AG04449 (cell line): ENCODE data around the gene SORCS1.

Source experiments
- CTCF ChIA-PET: fragments of 350-600 bp; formaldehyde crosslinking; extraction: SDS; loops from one replicate; lab custom pipeline; 2021; ENCODE audit warnings: antibody characterized with exemption; lab: Yijun Ruan, JAX
- POLR2A ChIA-PET: fragments of 400-600, 350-600 bp; formaldehyde crosslinking; extraction: SDS; loops from one replicate; lab custom pipeline; 2020; ENCODE audit warnings: antibody characterized with exemption, inconsistent platforms; lab: Yijun Ruan, JAX
- DNase-seq: peaks from one replicate; pipeline ENCODE4 v3.0.0-alpha.2; 2010; ENCODE audit warnings: low read depth, low spot score
- H3K4me3 ChIP-seq: 2 replicates; pipeline ENCODE4 v1.5.1; 2011; ENCODE audit warnings: low read depth, mild to moderate bottlenecking, control low read depth, low read length
- TF ChIP-seq, protein P1 (sequence below): IDR thresholded peaks from one replicate; pipeline ENCODE4 v1.5.1; 2011; ENCODE audit warnings: mild to moderate bottlenecking, moderate library complexity, low read length, control low read depth, inconsistent platforms; ENCODE audit not compliant: insufficient read depth; ENCODE audit errors: missing control alignments

The SORCS1 gene

GRCh38 chr10:106973288-106973687 lies 191.2 kb downstream of the SORCS1 start:
- ChIA-PET POLR2A (no interaction called here), CTCF (no interaction called here)
- H3K4me3 ChIP-seq: no peak overlapping the region
- TF ChIP-seq, protein P1, sequence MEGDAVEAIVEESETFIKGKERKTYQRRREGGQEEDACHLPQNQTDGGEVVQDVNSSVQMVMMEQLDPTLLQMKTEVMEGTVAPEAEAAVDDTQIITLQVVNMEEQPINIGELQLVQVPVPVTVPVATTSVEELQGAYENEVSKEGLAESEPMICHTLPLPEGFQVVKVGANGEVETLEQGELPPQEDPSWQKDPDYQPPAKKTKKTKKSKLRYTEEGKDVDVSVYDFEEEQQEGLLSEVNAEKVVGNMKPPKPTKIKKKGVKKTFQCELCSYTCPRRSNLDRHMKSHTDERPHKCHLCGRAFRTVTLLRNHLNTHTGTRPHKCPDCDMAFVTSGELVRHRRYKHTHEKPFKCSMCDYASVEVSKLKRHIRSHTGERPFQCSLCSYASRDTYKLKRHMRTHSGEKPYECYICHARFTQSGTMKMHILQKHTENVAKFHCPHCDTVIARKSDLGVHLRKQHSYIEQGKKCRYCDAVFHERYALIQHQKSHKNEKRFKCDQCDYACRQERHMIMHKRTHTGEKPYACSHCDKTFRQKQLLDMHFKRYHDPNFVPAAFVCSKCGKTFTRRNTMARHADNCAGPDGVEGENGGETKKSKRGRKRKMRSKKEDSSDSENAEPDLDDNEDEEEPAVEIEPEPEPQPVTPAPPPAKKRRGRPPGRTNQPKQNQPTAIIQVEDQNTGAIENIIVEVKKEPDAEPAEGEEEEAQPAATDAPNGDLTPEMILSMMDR: no peak
- no peak for DNase-seq

GRCh38 chr10:106972381-106972780 lies 192.1 kb downstream of the SORCS1 start:
- no peak overlapping the region for H3K4me3 ChIP-seq
- CTCF ChIA-PET: no interaction called here
- DNase-seq: no peak
- TF ChIP-seq, protein P1: no peak
- POLR2A ChIA-PET: no interaction called here

DNA sequence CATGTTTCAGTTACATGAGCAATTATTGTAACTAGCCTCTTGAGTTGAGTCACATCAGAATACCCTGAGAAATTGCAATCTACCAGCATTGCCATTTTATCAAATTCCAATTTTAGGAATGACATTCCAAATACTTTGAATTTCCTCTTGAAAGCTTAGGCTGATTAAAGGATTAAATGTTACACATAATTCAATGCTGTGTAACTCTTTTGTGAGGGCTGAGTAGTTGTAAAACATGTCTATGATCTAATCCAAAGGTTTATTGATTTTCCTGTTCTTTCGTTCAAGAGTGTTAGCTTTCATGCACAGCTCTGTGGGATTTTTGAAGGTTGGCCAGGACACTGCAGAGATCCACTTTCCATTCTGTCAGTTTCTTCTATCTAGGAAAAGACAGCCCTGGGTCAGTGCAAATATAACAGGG lies 193.1 kb downstream of the SORCS1 start:
- DNase-seq: no peak
- POLR2A ChIA-PET: no interaction called here
- TF ChIP-seq, protein P1: no peak
- CTCF ChIA-PET: no interaction called here
- no peak overlapping the region for H3K4me3 ChIP-seq

DNA sequence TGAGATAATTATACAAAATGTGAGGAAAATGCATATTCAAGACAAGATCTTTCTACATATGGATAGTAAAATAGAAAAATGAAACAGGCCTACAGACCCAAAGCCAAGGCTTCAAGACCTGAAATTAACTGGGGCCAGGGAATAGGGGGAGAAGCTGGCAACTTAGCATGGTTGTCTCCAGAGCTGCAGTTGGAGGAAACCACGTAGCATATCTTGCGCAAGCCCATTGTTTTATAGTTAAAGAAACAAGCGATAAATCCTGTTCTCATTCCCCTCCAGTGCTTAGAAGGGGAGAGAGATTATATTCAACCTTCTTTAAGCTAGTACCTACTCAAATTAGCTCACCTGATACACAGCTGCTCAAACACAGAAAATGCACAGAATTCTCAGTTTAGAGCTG lies 197.1 kb downstream of the SORCS1 start:
- ChIA-PET CTCF (no interaction called here), POLR2A (no interaction called here)
- no peak for DNase-seq
- TF ChIP-seq, protein P1: no peak
- H3K4me3 ChIP-seq: no peak overlapping the region

GRCh38 chr10:106960812-106961211 lies 203.7 kb downstream of the SORCS1 start:
- no peak for DNase-seq
- POLR2A ChIA-PET: no interaction called here
- CTCF ChIA-PET: no interaction called here

DNA sequence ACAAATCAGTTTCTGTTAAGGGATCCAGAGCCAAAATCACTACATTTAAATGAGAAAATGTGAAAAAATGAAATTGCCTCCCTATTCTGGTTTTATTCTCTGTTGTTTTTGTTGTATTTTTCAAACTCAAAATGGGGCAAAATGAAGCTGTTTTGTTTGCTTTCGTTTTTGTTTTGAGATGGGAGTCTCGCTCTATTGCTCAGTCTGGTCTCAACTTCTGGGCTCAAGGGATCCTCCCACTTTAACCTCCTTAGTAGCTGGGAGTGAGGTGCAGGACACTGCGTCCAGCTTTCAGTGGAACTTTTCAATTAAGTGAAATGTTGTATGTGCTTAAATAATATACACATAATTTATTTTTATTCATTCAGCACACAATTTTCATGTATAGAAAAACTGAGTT lies 205.0 kb downstream of the SORCS1 start:
- TF ChIP-seq, protein P1: no peak

More at GRCh38 chr10:106960812-106961211, 203.7 kb downstream of the SORCS1 start:
- TF ChIP-seq, protein P1: no peak
- no peak overlapping the region for H3K4me3 ChIP-seq

More for the DNA sequence above, 205.0 kb downstream of the SORCS1 start:
- POLR2A ChIA-PET: no interaction called here
- CTCF ChIA-PET: no interaction called here
- H3K4me3 ChIP-seq: no peak overlapping the region
- no peak for DNase-seq
